DOHH2 (cell line): Measurements from ENCODE around the gene KRTAP10-10.

Source experiments
- CTCF ChIP-seq: fragments of 200-600 bp; sonication (generic); IDR thresholded peaks from one replicate; pipeline ENCODE4 v1.5.1; 2014; ENCODE audit warnings: antibody characterized with exemption, mild to moderate bottlenecking, low read depth, low read length; ENCODE audit not compliant: poor library complexity, severe bottlenecking
- EZH2phosphoT487 ChIP-seq: fragments of 200-600 bp; sonication (generic); IDR thresholded peaks from 2 replicates; pipeline ENCODE4 v1.6.1; 2017; ENCODE audit warnings: borderline replicate concordance, mild to moderate bottlenecking, antibody characterized with exemption, low read length, moderate library complexity, mixed read lengths

- no peak for TF ChIP-seq CTCF
- no peak for TF ChIP-seq EZH2phosphoT487
Observed at GRCh38 chr21:44644878-44645277, 7.7 kb downstream of the KRTAP10-10 start.
